C4-2B (cell line): Measurements from ENCODE around the gene PPIC.

Experiments
- H3K27ac ChIP-seq: fragments of 450-650 bp; 2 replicates; pipeline ENCODE4 v1.5.1; 2017
- CTCF ChIP-seq: fragments of 450-650 bp; conservative IDR thresholded peaks from 2 replicates; pipeline ENCODE4 v1.5.1; 2017; ENCODE audit warnings: mild to moderate bottlenecking
- ZFX ChIP-seq: fragments of 450-650 bp; IDR thresholded peaks from 2 replicates; pipeline ENCODE4 v1.6.1; 2017

PPIC gene

GRCh38 chr5:123012321-123012720 is 24.2 kb downstream of the PPIC start:
- TF ChIP-seq ZFX (no peak), CTCF (no peak)
- H3K27ac ChIP-seq: no peak overlapping the region

GRCh38 chr5:123007754-123008153 is 28.8 kb downstream of the PPIC start:
- H3K27ac ChIP-seq: no peak overlapping the region
- TF ChIP-seq ZFX (no peak), CTCF (no peak)

- TF ChIP-seq ZFX: no peak
- TF ChIP-seq CTCF: no peak
- no peak overlapping the region for H3K27ac ChIP-seq
These were observed 29.3 kb downstream of the PPIC start for GRCh38 chr5:123007182-123007581.

GRCh38 chr5:123001808-123002207 is 34.7 kb downstream of the PPIC start:
- TF ChIP-seq CTCF (no peak), ZFX (no peak)
- no peak overlapping the region for H3K27ac ChIP-seq

GRCh38 chr5:123000731-123001130 is 35.8 kb downstream of the PPIC start:
- H3K27ac ChIP-seq: no peak overlapping the region

GRCh38 chr5:122999947-123000563 is 36.5 kb downstream of the PPIC start:
- TF ChIP-seq ZFX (no peak), CTCF (peak; percentile 93)
- no peak overlapping the region for H3K27ac ChIP-seq

More at GRCh38 chr5:123000731-123001130, 35.8 kb downstream of the PPIC start:
- TF ChIP-seq CTCF (no peak), ZFX (no peak)

GRCh38 chr5:122997294-122997693 is 39.2 kb downstream of the PPIC start:
- TF ChIP-seq CTCF (no peak), ZFX (no peak)
- no peak overlapping the region for H3K27ac ChIP-seq
